ENCODE results near the gene TRIM34. TPM values are rescaled to one million over a fixed set of nuclear protein-coding genes. Genes with fewer than 3 reads are reported as not detected.

The TRIM34 gene
- total and polyA plus RNA-seq, 2 of the 8 experiments (the other 6 are each of a cell fraction or from before 2014, with no cell fraction given): 0.76 to 5.8 TPM

- Histone ChIP-seq H2BK12ac (ENCODE audit: low read depth, low read length) (no peak overlapping the region), H3K79me1 (ENCODE audit: low read depth, low read length) (no peaks in the 10 kb centered on the region), H2BK5ac (ENCODE audit: low read depth, low read length) (no peak overlapping the region), H3K9ac (replicated peaks in 1 of 4; ENCODE audit: extremely low read depth in 1 of 4, low read depth in 3 of 4, low read length in 3 of 4) (no peak overlapping the region), H3K4me3 (ENCODE audit: extremely low read depth in 1 of 4, insufficient read depth in 2 of 4, low read depth in 3 of 4, low read length in 4 of 4) (no peak overlapping the region), H3K56ac (replicated peaks; ENCODE audit: insufficient read length, low read depth, low read length) (no peak overlapping the region), H2AK5ac (ENCODE audit: low read depth, low read length) (no peak overlapping the region), H2BK20ac (ENCODE audit: low read length) (no peak overlapping the region), H3K27me3 (replicated peaks in 1 of 4; ENCODE audit: control insufficient read depth in 3 of 4, extremely low read depth in 1 of 4, insufficient read depth in 3 of 4, low read length in 3 of 4) (no peaks in the 10 kb centered on the region; a peak in 1 of 7 replicates), H4K8ac (ENCODE audit: extremely low read depth, insufficient read depth, low read length) (no peak overlapping the region), H2AFZ (ENCODE audit: low read length) (no peak overlapping the region), H4K5ac (ENCODE audit: insufficient read length, low read depth, low read length) (no peak overlapping the region), H2BK120ac (replicated peaks; ENCODE audit: low read depth, low read length) (no peak overlapping the region), H3K4me1 (replicated peaks in 1 of 4; ENCODE audit: control insufficient read depth in 3 of 4, insufficient read depth in 4 of 4, low read length in 3 of 4) (peaks cover 0 to 14% (median 4%) of the 10 kb centered on the region in 4 experiments; a peak in 5 of 7 replicates), H2BK15ac (ENCODE audit: low read length) (no peak overlapping the region), H3K79me2 (ENCODE audit: control insufficient read depth in 1 of 2, insufficient read depth in 2 of 2, low read length in 2 of 2) (peaks cover 0 to 5% of the 10 kb centered on the region in 2 experiments; a peak in 1 of 4 replicates), H3K9me3 (ENCODE audit: insufficient read depth in 2 of 2, low read depth in 1 of 2, low read length in 1 of 2) (peaks cover 0 to 8% of the 10 kb centered on the region in 2 experiments; a peak in 1 of 4 replicates), H3K23me2 (ENCODE audit: low read depth, low read length) (peaks cover 8% of the 10 kb centered on the region; the same call in 1 of the 2 replicates), H3K18ac (ENCODE audit: extremely low read depth, low read length) (no peak overlapping the region), H4K20me1 (replicated peaks in 1 of 2; ENCODE audit: control insufficient read depth in 1 of 2, insufficient read depth in 2 of 2, low read length in 2 of 2) (peaks cover 0 to 2% of the 10 kb centered on the region in 2 experiments), H3K23ac (ENCODE audit: insufficient read length) (no peak overlapping the region), H4K91ac (replicated peaks; ENCODE audit: insufficient read length, low read length) (no peak overlapping the region), H3K4ac (replicated peaks; ENCODE audit: insufficient read length, low read depth, low read length) (no peak overlapping the region), H3K14ac (ENCODE audit: insufficient read length) (no peak overlapping the region), H3K36me3 (ENCODE audit: control insufficient read depth in 2 of 4, insufficient read depth in 4 of 4, low read length in 3 of 4) (no peaks in the 10 kb centered on the region), H3K4me2 (ENCODE audit: insufficient read depth in 1 of 2, low read depth in 2 of 2, low read length in 2 of 2) (no peak overlapping the region), H3K27ac (ENCODE audit: low read depth, low read length) (no peak overlapping the region)
- no peak for TF ChIP-seq CTBP2 (IDR thresholded peaks at IDR 0.05; ENCODE audit: borderline replicate concordance, insufficient read depth, insufficient read length, low read length)
- no peak for TF ChIP-seq SIRT6 (IDR thresholded peaks at IDR 0.05; ENCODE audit: low read length)
- CTCF ChIA-PET (ENCODE audit: partially characterized antibody): no interaction called here
- WGBS, 2 experiments (ENCODE audit: extremely low coverage in 1 of 2, insufficient coverage in 1 of 2, insufficient read length in 1 of 2, insufficient replicate concordance in 2 of 2, low coverage in 1 of 2, low lambda C conversion rate in 2 of 2, missing lambda C conversion rate in 1 of 2): 79% methylated on average over 1 of the region's 1 CpG; no CpG with 5 or more reads in 1 of the 2 experiments
- DNase-seq (ENCODE audit: low read depth in 1 of 2, low spot score in 2 of 2): no peak
- POLR2A ChIA-PET (ENCODE audit: partially characterized antibody): no interaction called here
- FAIRE-seq: no peak
Measured at GRCh38 chr11:5593146-5593545, 31.7 kb upstream of the TRIM34 start.
